WTC11 (cell line): ENCODE data around the gene ATP2B2. TPM values are rescaled to one million over a fixed set of nuclear protein-coding genes. Genes with fewer than 3 reads are reported as not detected.

Experiments used
- ATAC-seq: fragments of 200-7000 bp; cut with Tn5 transposase; 2 replicates; pipeline ENCODE4 v1.10.0; 2021; ENCODE audit warnings: mild to moderate bottlenecking, moderate library complexity
- CTCF ChIA-PET: fragments of 300-600 bp; sonication (Branson Sonifier 250); formaldehyde crosslinking; loops from one replicate; lab custom pipeline; 2021; ENCODE audit warnings: antibody characterized with exemption; lab: Charles Lee
- POLR2A ChIA-PET: fragments of 350-600 bp; sonication (Branson Sonifier 250); formaldehyde crosslinking; loops from one replicate; lab custom pipeline; 2021; ENCODE audit warnings: antibody characterized with exemption; lab: Charles Lee
- DNase-seq: peaks from one replicate; pipeline ENCODE4 v3.0.0; 2021; ENCODE audit warnings: low spot score
- H3K27ac Mint-ChIP-seq: 2 replicates; pipeline ENCODE4 v1.8.0; 2021; ENCODE audit warnings: mixed read lengths
- H3K27me3 Mint-ChIP-seq: 2 replicates; pipeline ENCODE4 v1.8.0; 2021; ENCODE audit warnings: low read depth, mild to moderate bottlenecking, moderate library complexity, mixed read lengths
- H3K36me3 Mint-ChIP-seq: 2 replicates; pipeline ENCODE4 v1.8.0; 2021; ENCODE audit warnings: mixed read lengths
- H3K4me1 Mint-ChIP-seq: 2 replicates; pipeline ENCODE4 v1.8.0; 2022; ENCODE audit warnings: mixed read lengths
- H3K4me3 Mint-ChIP-seq: 2 replicates; pipeline ENCODE4 v1.8.0; 2021; ENCODE audit warnings: mild to moderate bottlenecking, moderate library complexity, mixed read lengths
- H3K9me3 Mint-ChIP-seq: 2 replicates; pipeline ENCODE4 v1.8.0; 2021; ENCODE audit warnings: mixed read lengths
- ARID4B ChIP-seq: sonication (generic); formaldehyde crosslinking; IDR thresholded peaks from 2 replicates; pipeline ENCODE4 v1.8.0; 2023; ENCODE audit warnings: missing genetic modification reagents, mild to moderate bottlenecking, borderline replicate concordance
- FOXP4 ChIP-seq: sonication (generic); formaldehyde crosslinking; IDR thresholded peaks from 2 replicates; pipeline ENCODE4 v1.8.0; 2022; ENCODE audit warnings: mild to moderate bottlenecking, missing genetic modification reagents
- GABPB1 ChIP-seq: sonication (generic); formaldehyde crosslinking; IDR thresholded peaks from 2 replicates; pipeline ENCODE4 v1.8.1; 2023; ENCODE audit warnings: mild to moderate bottlenecking, missing genetic modification reagents
- GTF2I ChIP-seq: fragments of 250-450 bp; sonication (Bioruptor Pico); conservative IDR thresholded peaks from 2 replicates; pipeline ENCODE4 v1.4.0; 2021; ENCODE audit warnings: mild to moderate bottlenecking
- IRF1 ChIP-seq: sonication (generic); formaldehyde crosslinking; IDR thresholded peaks from 2 replicates; pipeline ENCODE4 v1.8.0; 2023; ENCODE audit warnings: missing genetic modification reagents
- IRF2 ChIP-seq: sonication (generic); formaldehyde crosslinking; IDR thresholded peaks from 2 replicates; pipeline ENCODE4 v1.8.0; 2022; ENCODE audit warnings: low read depth, missing genetic modification reagents, borderline replicate concordance
- MLX ChIP-seq: sonication (generic); formaldehyde crosslinking; IDR thresholded peaks from 2 replicates; pipeline ENCODE4 v1.8.1; 2023; ENCODE audit warnings: mild to moderate bottlenecking, missing genetic modification reagents, moderate library complexity
- NR1H2 ChIP-seq: sonication (generic); formaldehyde crosslinking; IDR thresholded peaks from 2 replicates; pipeline ENCODE4 v1.9.0; 2021; ENCODE audit warnings: mild to moderate bottlenecking, moderate library complexity, missing genetic modification reagents
- PRDM15 ChIP-seq: sonication (generic); formaldehyde crosslinking; IDR thresholded peaks from 2 replicates; pipeline ENCODE4 v1.8.0; 2022; ENCODE audit warnings: missing genetic modification reagents
- PREB ChIP-seq: sonication (generic); formaldehyde crosslinking; IDR thresholded peaks from 2 replicates; pipeline ENCODE4 v1.8.1; 2022; ENCODE audit warnings: mild to moderate bottlenecking, missing genetic modification reagents, moderate library complexity, borderline replicate concordance
- RORB ChIP-seq: fragments of 250-450 bp; sonication (Bioruptor Pico); IDR thresholded peaks from 2 replicates; pipeline ENCODE4 v1.9.0; 2021; ENCODE audit warnings: mild to moderate bottlenecking
- SMAD3 ChIP-seq: sonication (generic); formaldehyde crosslinking; IDR thresholded peaks from 2 replicates; pipeline ENCODE4 v1.8.0; 2022; ENCODE audit warnings: missing genetic modification reagents, mild to moderate bottlenecking, borderline replicate concordance
- ZNF138 ChIP-seq: sonication (generic); formaldehyde crosslinking; conservative IDR thresholded peaks from 2 replicates; pipeline ENCODE4 v1.8.1; 2022; ENCODE audit warnings: mild to moderate bottlenecking, moderate library complexity, missing genetic modification reagents
- ZNF281 ChIP-seq: sonication (generic); formaldehyde crosslinking; IDR thresholded peaks from 2 replicates; pipeline ENCODE4 v1.8.0; 2023; ENCODE audit warnings: mild to moderate bottlenecking, missing genetic modification reagents
- ZNF423 ChIP-seq: fragments of 250-450 bp; sonication (Bioruptor Pico); IDR thresholded peaks from 2 replicates; pipeline ENCODE4 v2.1.2; 2022; ENCODE audit warnings: mild to moderate bottlenecking, moderate library complexity
- ZNF425 ChIP-seq: fragments of 250-450 bp; sonication (Bioruptor Pico); conservative IDR thresholded peaks from 2 replicates; pipeline ENCODE4 v1.9.0; 2021; ENCODE audit warnings: mild to moderate bottlenecking
- ZSCAN18 ChIP-seq: fragments of 250-450 bp; sonication (Bioruptor Pico); IDR thresholded peaks from 2 replicates; pipeline ENCODE4 v2.1.2; 2022; ENCODE audit warnings: mild to moderate bottlenecking, moderate library complexity
- total RNA-seq: library from RNA; stranded (reverse); gene quantifications from 3 replicates; pipeline ENCODE4 v1.2.3, GENCODE V29; 2021

The ATP2B2 gene
- total RNA-seq, 1 experiment from 2014 or later: 0.48 TPM

- DNase-seq (no peak), ATAC-seq (no peak)
- peaks cover 4% of the 10 kb centered on the region for H3K27me3 Mint-ChIP-seq
- ChIA-PET CTCF (no interaction called here), POLR2A (no interaction called here)
- H3K9me3 Mint-ChIP-seq: peaks cover 5% of the 10 kb centered on the region
- no peak overlapping the region for H3K27ac Mint-ChIP-seq
- no peak overlapping the region for H3K4me3 Mint-ChIP-seq
- H3K36me3 Mint-ChIP-seq: no peaks in the 10 kb centered on the region
- H3K4me1 Mint-ChIP-seq: peaks cover 4% of the 10 kb centered on the region
- no peak for TF ChIP-seq ZNF138 (CRISPR knock-in tag)
- TF ChIP-seq IRF1 (CRISPR knock-in tag): no peak
- no peak for TF ChIP-seq ZNF425
- TF ChIP-seq GTF2I (CRISPR knock-in tag): no peak
- no peak for TF ChIP-seq NR1H2 (CRISPR knock-in tag)
- no peak for TF ChIP-seq MLX (CRISPR knock-in tag)
- no peak for TF ChIP-seq RORB (CRISPR knock-in tag)
- no peak for TF ChIP-seq ZNF423 (CRISPR knock-in tag)
- no peak for TF ChIP-seq ZSCAN18
- no peak for TF ChIP-seq ARID4B
- TF ChIP-seq ZNF281: no peak
- TF ChIP-seq SMAD3: no peak
- TF ChIP-seq GABPB1 (CRISPR knock-in tag): no peak
Measured at GRCh38 chr3:10444511-10444910, 60.9 kb downstream of the ATP2B2 start.

GRCh38 chr3:10444110-10444429 lies 61.3 kb downstream of the ATP2B2 start:
- Mint-ChIP-seq H3K4me3 (no peak overlapping the region), H3K27me3 (peaks cover 4% of the 10 kb centered on the region), H3K4me1 (peaks cover 4% of the 10 kb centered on the region), H3K36me3 (no peaks in the 10 kb centered on the region), H3K9me3 (peaks cover 5% of the 10 kb centered on the region), H3K27ac (no peak overlapping the region)
- CTCF ChIA-PET: no interaction called here
- no peak for DNase-seq
- POLR2A ChIA-PET: no interaction called here
- no peak for ATAC-seq
- no peak for TF ChIP-seq PRDM15 (CRISPR knock-in tag)
- TF ChIP-seq PREB: no peak
- TF ChIP-seq IRF2 (CRISPR knock-in tag): no peak
- no peak for TF ChIP-seq FOXP4
